Erythroblast (primary cell): ENCODE data around the gene MYEOV.

ENCODE experiments used
- GATA1 ChIP-seq: IDR thresholded peaks from 2 replicates; pipeline ENCODE4 v1.6.1; 2011; ENCODE audit warnings: low read depth, mild to moderate bottlenecking, control low read depth, low read length, moderate library complexity
- POLR2A ChIP-seq: IDR thresholded peaks from 2 replicates; pipeline ENCODE4 v1.6.1; 2011; ENCODE audit warnings: mild to moderate bottlenecking, low read length

GRCh38 chr11:69293819-69294505 lies at the start of gene MYEOV:
- TF ChIP-seq POLR2A (no peak), GATA1 (no peak)
